GM12801 (cell line): ENCODE results near the gene KPNA4.

ENCODE experiments used
- TF ChIP-seq, protein P1 (sequence below): IDR thresholded peaks from one replicate; pipeline ENCODE4 v1.5.1; 2011; ENCODE audit warnings: control low read depth; ENCODE audit not compliant: insufficient read length; ENCODE audit errors: extremely low read depth

KPNA4 gene

DNA sequence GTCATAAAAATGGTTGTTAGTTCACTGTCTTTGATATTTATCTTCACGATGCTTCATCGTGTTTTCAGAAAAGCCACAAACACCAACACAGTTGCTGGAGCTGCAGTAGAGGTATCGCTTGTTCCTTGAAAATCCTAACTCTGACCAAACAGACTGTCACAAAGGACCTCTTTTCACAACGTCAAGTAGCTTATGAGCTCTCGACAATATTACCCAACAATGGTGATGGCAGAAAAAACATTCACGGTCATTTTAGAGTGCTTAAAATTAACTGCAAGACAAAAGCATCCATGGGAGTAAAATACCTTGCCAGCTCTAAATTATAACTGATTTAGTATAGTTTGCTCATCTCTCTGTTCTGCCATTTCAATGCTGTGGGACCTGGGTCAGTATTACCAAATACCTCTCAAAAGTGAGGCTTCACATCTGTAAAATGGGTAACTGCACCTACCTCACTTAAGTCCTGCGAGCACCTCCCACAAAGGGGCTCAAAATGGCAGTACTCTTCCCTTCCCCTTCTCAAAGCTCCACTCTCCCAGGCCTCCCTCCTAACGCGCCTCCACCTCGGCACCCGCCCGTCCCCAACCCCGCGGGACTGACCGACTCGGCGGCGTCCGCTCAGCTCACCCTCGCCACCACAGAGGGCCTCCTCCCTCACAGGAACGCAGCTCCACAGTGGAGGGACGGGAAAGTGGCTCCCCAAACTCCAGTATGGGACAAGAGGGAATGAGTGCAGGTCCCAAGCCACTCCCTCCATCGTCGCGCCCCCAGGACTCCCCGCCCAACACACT lies 116.3 kb downstream of the KPNA4 start:
- TF ChIP-seq, protein P1, sequence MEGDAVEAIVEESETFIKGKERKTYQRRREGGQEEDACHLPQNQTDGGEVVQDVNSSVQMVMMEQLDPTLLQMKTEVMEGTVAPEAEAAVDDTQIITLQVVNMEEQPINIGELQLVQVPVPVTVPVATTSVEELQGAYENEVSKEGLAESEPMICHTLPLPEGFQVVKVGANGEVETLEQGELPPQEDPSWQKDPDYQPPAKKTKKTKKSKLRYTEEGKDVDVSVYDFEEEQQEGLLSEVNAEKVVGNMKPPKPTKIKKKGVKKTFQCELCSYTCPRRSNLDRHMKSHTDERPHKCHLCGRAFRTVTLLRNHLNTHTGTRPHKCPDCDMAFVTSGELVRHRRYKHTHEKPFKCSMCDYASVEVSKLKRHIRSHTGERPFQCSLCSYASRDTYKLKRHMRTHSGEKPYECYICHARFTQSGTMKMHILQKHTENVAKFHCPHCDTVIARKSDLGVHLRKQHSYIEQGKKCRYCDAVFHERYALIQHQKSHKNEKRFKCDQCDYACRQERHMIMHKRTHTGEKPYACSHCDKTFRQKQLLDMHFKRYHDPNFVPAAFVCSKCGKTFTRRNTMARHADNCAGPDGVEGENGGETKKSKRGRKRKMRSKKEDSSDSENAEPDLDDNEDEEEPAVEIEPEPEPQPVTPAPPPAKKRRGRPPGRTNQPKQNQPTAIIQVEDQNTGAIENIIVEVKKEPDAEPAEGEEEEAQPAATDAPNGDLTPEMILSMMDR, result no peak

DNA sequence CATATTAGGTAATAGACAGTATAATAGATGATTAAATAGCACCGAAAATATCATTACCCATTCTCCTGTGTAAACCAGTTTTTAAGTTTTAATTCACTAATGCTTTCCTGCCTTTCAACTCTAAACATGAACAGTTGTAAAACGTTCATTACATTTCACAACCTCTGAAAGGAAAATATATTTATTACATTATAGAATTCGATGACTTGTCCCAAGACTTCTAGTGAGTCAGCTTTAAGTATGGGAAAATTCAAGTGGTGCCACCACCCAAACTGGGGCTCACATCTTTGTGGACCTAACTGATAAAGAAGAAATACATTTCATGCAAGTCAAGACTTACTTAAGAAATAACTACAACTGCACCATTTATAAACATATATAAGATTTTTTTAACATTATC lies 117.8 kb downstream of the KPNA4 start:
- TF ChIP-seq, protein P1, result no peak

DNA sequence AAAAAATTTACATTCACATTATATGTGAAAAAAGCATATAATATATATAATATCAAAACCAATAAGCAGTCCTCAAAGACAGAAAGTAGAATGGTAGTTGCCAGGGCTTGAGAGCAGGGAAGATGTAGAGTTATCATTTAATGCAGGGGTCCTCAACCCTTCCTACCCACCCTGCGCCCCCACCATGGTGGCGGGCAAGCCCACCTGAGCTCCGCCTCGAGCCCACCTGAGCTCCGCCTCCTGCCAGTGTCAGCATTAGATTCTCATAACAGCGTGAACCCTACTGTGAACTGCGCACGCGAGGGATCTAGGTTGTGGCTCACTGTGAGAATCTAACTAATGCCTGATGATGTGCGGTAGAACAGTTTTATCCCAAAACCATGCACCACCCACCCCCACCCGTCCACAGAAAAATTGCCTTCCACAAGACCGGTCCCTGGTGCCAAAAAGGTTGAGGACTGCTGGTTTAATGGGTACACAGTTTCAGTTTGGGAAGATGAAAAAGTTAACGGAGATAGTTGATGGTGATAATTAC lies 118.8 kb downstream of the KPNA4 start:
- TF ChIP-seq, protein P1, result no peak

DNA sequence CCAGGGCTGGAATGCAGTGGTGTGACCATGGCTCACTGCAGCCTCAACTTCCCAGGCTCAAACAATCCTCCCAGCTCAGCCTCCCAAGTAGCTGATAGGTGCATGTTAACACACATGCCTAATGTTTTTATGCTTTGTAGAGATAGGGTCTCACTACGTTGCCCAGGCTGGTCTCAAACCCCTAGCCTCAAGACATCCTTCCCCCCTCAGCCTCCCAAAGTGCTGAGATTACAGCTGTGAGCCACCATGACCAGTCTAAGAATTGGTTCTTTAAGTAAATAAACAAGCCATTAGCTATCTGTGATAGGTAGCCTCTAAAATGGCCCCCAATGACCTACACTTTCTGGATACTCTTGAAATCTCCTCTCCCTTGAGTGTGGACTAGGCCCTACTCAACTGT lies 119.5 kb downstream of the KPNA4 start:
- TF ChIP-seq, protein P1, result no peak
